OCI-LY3 (cell line): ENCODE data around the gene STUB1.

ENCODE experiments used
- H2AFZ ChIP-seq: fragments of 200-600, 300-600 bp; shearing (Covaris generic); 2 replicates; pipeline ENCODE4 v1.6.0; 2014; ENCODE audit warnings: antibody characterized with exemption, low read depth, low read length
- H3K27ac ChIP-seq: fragments of 200-600, 300-600 bp; sonication (generic); 2 replicates; pipeline ENCODE4 v1.5.1; 2014; ENCODE audit warnings: mild to moderate bottlenecking, low read length, moderate library complexity, mixed read lengths
- H3K27me3 ChIP-seq: fragments of 200-600, 300-600 bp; sonication (generic); 2 replicates; pipeline ENCODE4 v1.6.1; 2014; ENCODE audit warnings: low read depth, low read length, mixed read lengths
- H3K36me3 ChIP-seq: fragments of 200-600, 300-600 bp; sonication (generic); replicated peaks from 2 replicates; pipeline ENCODE3; 2014; ENCODE audit warnings: low read depth, low read length, mixed read lengths
- H3K4me1 ChIP-seq: fragments of 300-600, 200-600 bp; sonication (generic); 2 replicates; pipeline ENCODE4 v1.6.1; 2014; ENCODE audit warnings: low read length, mixed read lengths
- H3K4me2 ChIP-seq: fragments of 200-600, 300-600 bp; sonication (generic); 2 replicates; pipeline ENCODE4 v1.6.1; 2014; ENCODE audit warnings: low read length, mixed read lengths
- H3K4me3 ChIP-seq: fragments of 300-600, 200-600 bp; sonication (generic); 2 replicates; pipeline ENCODE4 v1.5.1; 2014; ENCODE audit warnings: antibody characterized with exemption, mild to moderate bottlenecking, low read length, moderate library complexity
- H3K79me2 ChIP-seq: fragments of 300-600, 200-600 bp; shearing (Covaris generic); 2 replicates; pipeline ENCODE4 v1.6.1; 2014; ENCODE audit warnings: mild to moderate bottlenecking, low read length, mixed read lengths
- H3K9ac ChIP-seq: fragments of 300-600, 200-600 bp; shearing (Covaris generic); 2 replicates; pipeline ENCODE4 v1.6.0; 2014; ENCODE audit warnings: mild to moderate bottlenecking, low read length, moderate library complexity
- H3K9me3 ChIP-seq: fragments of 200-600, 300-600 bp; shearing (Covaris generic); 2 replicates; pipeline ENCODE4 v1.6.1; 2014; ENCODE audit warnings: low read length, mixed read lengths; ENCODE audit not compliant: insufficient read depth
- H4K20me1 ChIP-seq: fragments of 200-600, 300-600 bp; sonication (generic); 2 replicates; pipeline ENCODE4 v1.6.1; 2016; ENCODE audit warnings: low read length, mixed read lengths; ENCODE audit not compliant: insufficient read depth
- EZH2phosphoT487 ChIP-seq: fragments of 200-600 bp; shearing (Covaris generic); IDR thresholded peaks from 2 replicates; pipeline ENCODE4 v1.6.1; 2018; ENCODE audit warnings: antibody characterized with exemption, mixed run types, low read depth
- TF ChIP-seq, protein P1 (sequence below): fragments of 200-600, 300-600 bp; sonication (generic); IDR thresholded peaks from 2 replicates; pipeline ENCODE4 v1.5.1; 2014; ENCODE audit warnings: antibody characterized with exemption, low read length, low read depth

The STUB1 gene

DNA sequence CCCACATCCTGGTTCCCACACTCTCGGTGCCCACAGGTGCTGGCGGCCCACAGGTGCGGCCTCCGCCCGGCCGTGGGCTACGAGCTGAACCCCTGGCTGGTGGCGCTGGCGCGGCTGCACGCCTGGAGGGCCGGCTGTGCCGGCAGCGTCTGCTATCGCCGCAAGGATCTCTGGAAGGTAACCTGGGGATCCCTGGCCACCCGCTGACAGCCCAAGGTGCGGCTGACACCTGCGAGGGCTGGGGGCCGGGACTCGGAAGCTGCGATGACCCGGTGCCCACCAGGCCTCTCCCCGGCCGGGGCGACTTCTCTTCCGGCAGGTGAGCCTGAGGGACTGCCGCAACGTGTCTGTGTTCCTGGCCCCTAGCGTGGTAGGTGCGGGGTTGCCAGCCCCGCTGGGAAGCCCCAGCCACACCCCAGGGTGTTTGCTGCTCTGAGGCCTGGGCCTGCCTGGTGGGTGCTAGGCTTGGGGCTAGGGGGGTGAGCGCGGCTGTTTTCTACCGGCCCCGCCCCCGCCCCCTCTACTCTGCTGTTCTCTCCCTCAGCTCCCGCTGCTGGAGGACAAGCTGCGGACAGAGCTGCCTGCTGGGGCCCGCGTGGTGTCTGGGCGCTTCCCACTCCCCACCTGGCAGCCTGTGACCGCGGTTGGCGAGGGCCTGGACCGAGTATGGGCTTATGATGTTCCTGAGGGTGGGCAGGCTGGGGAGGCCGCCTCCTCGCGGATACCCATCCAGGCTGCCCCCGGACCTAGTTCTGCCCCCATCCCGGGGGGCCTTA is 41.7 kb downstream of the STUB1 start:
- TF ChIP-seq, protein P1, sequence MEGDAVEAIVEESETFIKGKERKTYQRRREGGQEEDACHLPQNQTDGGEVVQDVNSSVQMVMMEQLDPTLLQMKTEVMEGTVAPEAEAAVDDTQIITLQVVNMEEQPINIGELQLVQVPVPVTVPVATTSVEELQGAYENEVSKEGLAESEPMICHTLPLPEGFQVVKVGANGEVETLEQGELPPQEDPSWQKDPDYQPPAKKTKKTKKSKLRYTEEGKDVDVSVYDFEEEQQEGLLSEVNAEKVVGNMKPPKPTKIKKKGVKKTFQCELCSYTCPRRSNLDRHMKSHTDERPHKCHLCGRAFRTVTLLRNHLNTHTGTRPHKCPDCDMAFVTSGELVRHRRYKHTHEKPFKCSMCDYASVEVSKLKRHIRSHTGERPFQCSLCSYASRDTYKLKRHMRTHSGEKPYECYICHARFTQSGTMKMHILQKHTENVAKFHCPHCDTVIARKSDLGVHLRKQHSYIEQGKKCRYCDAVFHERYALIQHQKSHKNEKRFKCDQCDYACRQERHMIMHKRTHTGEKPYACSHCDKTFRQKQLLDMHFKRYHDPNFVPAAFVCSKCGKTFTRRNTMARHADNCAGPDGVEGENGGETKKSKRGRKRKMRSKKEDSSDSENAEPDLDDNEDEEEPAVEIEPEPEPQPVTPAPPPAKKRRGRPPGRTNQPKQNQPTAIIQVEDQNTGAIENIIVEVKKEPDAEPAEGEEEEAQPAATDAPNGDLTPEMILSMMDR: no peak
- TF ChIP-seq EZH2phosphoT487: no peak
- Histone ChIP-seq H2AFZ (no peak overlapping the region), H3K4me3 (peak overlapping the region; percentile 92), H3K27ac (peak overlapping the region; percentile 76; the same call in 1 of the 2 replicates), H4K20me1 (peaks cover 4% of the 10 kb centered on the region; the same call in 1 of the 2 replicates), H3K79me2 (peaks cover 5% of the 10 kb centered on the region; the same call in 1 of the 2 replicates), H3K4me1 (peaks cover 23% of the 10 kb centered on the region), H3K4me2 (peak overlapping the region; percentile 98), H3K27me3 (no peaks in the 10 kb centered on the region), H3K9me3 (no peaks in the 10 kb centered on the region), H3K9ac (no peak overlapping the region), H3K36me3 (peaks cover 3% of the 10 kb centered on the region)

DNA sequence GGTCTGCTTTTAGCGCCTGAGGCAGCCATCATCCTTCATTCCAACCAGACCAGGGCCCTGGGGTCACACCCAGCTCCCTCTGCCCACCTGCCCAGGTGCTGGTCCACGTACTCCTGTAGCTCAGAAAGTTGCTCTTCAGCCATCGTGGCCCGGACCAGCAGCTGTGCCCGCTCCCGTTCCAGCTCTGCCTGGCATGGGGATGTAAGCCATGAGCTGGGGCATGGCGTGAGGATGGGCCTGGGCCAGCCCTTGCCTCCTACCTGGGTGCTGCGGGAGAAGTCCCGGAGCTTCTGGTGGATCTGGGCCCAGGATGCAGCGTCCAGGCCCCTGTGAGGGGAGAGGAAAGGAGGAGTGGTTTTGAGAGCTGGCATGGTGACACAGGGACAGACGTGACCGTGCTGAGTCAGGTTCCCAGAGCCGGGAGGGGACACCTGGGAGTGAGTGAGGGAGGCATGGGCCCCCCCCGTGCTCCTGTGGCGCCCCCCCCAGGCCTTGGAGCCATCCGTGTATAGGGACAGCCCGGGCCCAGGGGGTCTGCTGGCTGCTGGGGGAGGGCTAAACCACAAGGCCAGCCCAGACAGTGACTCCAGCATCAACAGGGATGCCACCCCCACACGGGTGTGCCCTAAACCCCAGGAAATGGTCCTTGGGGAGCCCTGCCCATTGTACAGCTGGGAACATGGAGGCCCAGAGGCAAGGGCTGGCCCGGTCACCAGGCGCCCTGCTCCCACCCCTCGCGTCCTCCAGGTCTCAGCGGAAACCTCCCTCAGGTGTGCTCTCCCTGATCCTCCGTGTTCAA is 42.8 kb downstream of the STUB1 start:
- Histone ChIP-seq H4K20me1 (peaks cover 4% of the 10 kb centered on the region; the same call in 1 of the 2 replicates), H3K36me3 (peaks cover 3% of the 10 kb centered on the region), H3K9ac (no peak overlapping the region), H3K9me3 (no peaks in the 10 kb centered on the region), H3K4me2 (no peak overlapping the region), H3K27ac (no peak overlapping the region), H3K4me3 (no peak overlapping the region), H3K79me2 (peaks cover 5% of the 10 kb centered on the region; the same call in 1 of the 2 replicates), H3K27me3 (no peaks in the 10 kb centered on the region), H2AFZ (no peak overlapping the region), H3K4me1 (peaks cover 23% of the 10 kb centered on the region)
- TF ChIP-seq EZH2phosphoT487: no peak
- TF ChIP-seq, protein P1: no peak

DNA sequence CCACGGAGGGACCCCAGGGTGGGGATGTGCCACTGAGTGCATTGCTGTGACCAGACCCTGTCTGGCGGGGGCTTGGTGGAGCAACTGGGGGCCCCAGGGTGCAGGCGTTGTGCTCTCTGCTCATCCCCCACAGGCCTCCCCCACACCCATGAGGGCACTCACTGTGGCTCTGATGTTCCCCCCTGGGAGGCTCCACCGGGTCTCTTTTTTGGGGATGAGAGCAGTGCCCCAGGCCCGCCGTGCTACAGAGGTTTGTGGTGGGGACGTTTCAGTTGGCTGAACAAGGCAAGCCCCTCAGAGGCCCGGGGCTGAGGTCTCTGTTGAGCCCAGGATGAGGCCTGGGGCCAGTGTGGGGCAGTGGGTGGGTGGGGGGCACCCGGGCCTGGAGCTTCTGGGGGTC is 43.5 kb downstream of the STUB1 start:
- Histone ChIP-seq H3K79me2 (peaks cover 5% of the 10 kb centered on the region; the same call in 1 of the 2 replicates), H3K27me3 (no peaks in the 10 kb centered on the region), H3K4me1 (peaks cover 26% of the 10 kb centered on the region), H3K4me3 (no peak overlapping the region), H3K9ac (no peak overlapping the region), H3K9me3 (no peaks in the 10 kb centered on the region), H3K4me2 (no peak overlapping the region), H4K20me1 (peaks cover 4% of the 10 kb centered on the region; the same call in 1 of the 2 replicates), H2AFZ (no peak overlapping the region), H3K27ac (no peak overlapping the region), H3K36me3 (peaks cover 3% of the 10 kb centered on the region)
- no peak for TF ChIP-seq EZH2phosphoT487
- TF ChIP-seq, protein P1: no peak
